ENCODE data around the gene RALBP1.

RALBP1 gene

DNA sequence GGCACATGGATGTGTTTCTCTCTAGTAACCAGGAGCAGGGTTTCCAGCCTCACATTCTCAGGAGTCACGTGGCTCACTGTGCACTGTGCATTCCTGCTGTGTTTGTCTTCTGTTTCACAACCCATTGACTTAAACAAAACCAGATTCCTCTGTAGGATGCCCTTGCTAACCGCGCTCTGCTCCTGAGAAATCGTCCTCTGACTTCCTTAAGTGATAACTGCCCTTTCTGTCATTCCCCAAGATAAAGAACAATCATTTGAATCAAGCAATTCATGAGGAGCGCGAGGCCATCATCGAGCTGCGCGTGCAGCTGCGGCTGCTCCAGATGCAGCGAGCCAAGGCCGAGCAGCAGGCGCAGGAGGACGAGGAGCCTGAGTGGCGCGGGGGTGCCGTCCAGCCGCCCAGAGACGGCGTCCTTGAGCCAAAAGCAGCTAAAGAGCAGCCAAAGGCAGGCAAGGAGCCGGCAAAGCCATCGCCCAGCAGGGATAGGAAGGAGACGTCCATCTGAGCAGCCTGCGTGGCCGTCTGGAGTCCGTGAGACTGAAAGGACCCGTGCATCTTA, 60.2 kb downstream of the RALBP1 start:
- no peak for TF ChIP-seq CTCF (IDR thresholded peaks at IDR 0.05; ENCODE audit: insufficient read depth, low read depth, low read length, missing control alignments)
- H3K4me3 ChIP-seq (ENCODE audit: low read depth, low read length) = no peak overlapping the region
- DNase-seq (ENCODE audit: low read depth) = no peak

DNA sequence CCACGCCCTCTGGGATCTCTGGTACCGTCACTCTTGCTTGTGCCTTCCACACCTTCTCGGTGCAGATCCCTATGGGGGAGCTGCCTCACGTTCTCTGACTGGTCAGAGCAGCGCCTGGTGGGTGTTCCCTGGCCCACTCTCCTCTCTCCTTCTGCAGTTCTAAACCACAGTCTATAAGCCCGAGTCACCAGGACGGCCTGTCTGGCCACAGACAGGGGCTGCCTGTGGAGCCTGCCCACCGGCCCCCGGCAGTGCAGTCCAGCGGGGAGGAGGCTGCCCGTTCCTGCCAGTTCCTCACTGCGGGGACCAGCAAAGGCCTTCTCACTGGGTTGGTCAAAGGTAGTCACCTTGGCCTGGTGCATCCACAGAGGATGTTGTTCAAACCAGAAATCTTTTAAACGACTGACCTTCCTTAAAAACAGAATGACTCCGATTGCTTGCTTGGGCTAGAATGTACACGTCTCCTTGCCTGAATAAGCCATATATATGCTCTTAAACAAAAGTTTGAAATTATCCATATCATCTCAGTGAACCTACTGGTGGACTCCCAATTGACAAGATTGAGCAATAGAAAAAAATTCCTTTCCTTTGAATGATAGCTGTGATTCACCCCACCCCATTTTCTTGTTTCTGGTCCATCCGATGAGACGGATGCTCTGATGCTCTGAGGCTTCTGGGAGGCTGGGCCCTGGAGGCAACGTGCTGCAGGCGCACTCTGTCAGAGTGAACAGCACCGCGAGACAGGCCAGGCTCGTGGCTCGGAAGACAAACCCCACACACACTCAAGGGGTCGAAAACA, 61.2 kb downstream of the RALBP1 start:
- DNase-seq (ENCODE audit: low read depth) = no peak
- no peak overlapping the region for H3K4me3 ChIP-seq (ENCODE audit: low read depth, low read length)
- no peak for TF ChIP-seq CTCF (IDR thresholded peaks at IDR 0.05; ENCODE audit: insufficient read depth, low read depth, low read length, missing control alignments)

DNA sequence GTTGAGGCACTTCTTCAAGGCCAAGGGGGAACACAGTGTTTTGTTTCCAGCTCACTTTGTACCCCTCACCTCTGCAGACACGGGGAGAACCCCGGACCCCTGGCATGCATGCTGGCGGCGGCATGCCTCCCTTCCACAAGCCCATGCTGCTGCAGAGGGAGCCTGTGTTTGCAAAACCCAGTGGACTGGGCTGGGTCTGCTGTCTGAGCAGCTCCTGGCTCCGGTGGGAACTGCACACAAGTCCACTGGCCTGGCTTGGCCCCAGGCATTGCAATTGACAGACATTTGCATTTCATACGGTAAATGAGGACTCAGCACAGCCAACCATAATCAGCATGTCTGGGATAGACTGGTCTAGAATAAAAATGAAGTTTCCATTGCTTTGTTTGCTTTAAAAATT, 62.4 kb downstream of the RALBP1 start:
- no peak for DNase-seq (ENCODE audit: low read depth)
- H3K4me3 ChIP-seq (ENCODE audit: low read depth, low read length) = no peak overlapping the region
- no peak for TF ChIP-seq CTCF (IDR thresholded peaks at IDR 0.05; ENCODE audit: insufficient read depth, low read depth, low read length, missing control alignments)

- TF ChIP-seq CTCF (IDR thresholded peaks at IDR 0.05; ENCODE audit: insufficient read depth, low read depth, low read length, missing control alignments) = no peak
- DNase-seq (ENCODE audit: low read depth) = no peak
- H3K4me3 ChIP-seq (ENCODE audit: low read depth, low read length) = no peak overlapping the region
Measured at GRCh38 chr18:9539283-9539682, 64.0 kb downstream of the RALBP1 start.

- DNase-seq (ENCODE audit: low read depth) = no peak
- H3K4me3 ChIP-seq (ENCODE audit: low read depth, low read length) = no peak overlapping the region
- TF ChIP-seq CTCF (IDR thresholded peaks at IDR 0.05; ENCODE audit: insufficient read depth, low read depth, low read length, missing control alignments) = no peak
Measured at GRCh38 chr18:9539938-9540337, 64.6 kb downstream of the RALBP1 start.

- DNase-seq (ENCODE audit: low read depth) = no peak
- no peak for TF ChIP-seq CTCF (IDR thresholded peaks at IDR 0.05; ENCODE audit: insufficient read depth, low read depth, low read length, missing control alignments)
- H3K4me3 ChIP-seq (ENCODE audit: low read depth, low read length) = no peak overlapping the region
Measured at GRCh38 chr18:9542924-9543323, 67.6 kb downstream of the RALBP1 start.

All from GM12865 (cell line).